A673 (cell line): ENCODE results near the gene DEF6. TPM values are rescaled to one million over a fixed set of nuclear protein-coding genes. Genes with fewer than 3 reads are reported as not detected.

Experiments
- BruUV-seq: library from RNA; stranded (reverse); fragments of 400-500 nt; replicated peaks from 2 replicates; lab custom pipeline; 2021; lab: Mats Ljungman, UMichigan
- CTCF ChIA-PET: fragments of 300-600 bp; sonication (Branson Sonifier 250); formaldehyde crosslinking; loops from one replicate; lab custom pipeline; 2022; ENCODE audit warnings: antibody characterized with exemption; lab: Charles Lee
- POLR2A ChIA-PET: fragments of 300-600 bp; sonication (Branson Sonifier 250); formaldehyde crosslinking; loops from one replicate; lab custom pipeline; 2022; ENCODE audit warnings: antibody characterized with exemption; ENCODE audit not compliant: low non-redundant PET; lab: Charles Lee
- DNase-seq: peaks from one replicate; pipeline ENCODE4 v3.0.0-alpha.2; 2015; ENCODE audit warnings: low spot score
- H3K27ac ChIP-seq: fragments of 200-600 bp; sonication (generic); 2 replicates; pipeline ENCODE4 v1.5.1; 2016; ENCODE audit warnings: mixed run types, low read depth, mild to moderate bottlenecking, mixed read lengths, antibody characterized with exemption, low read length; ENCODE audit not compliant: poor library complexity, severe bottlenecking
- H3K27me3 ChIP-seq: fragments of 200-600 bp; sonication (generic); replicated peaks from 2 replicates; pipeline ENCODE4 v1.6.1; 2017; ENCODE audit warnings: mixed run types, low read depth, mild to moderate bottlenecking, mixed read lengths, antibody characterized with exemption, low read length; ENCODE audit not compliant: insufficient read depth, poor library complexity
- H3K36me3 ChIP-seq: fragments of 200-600 bp; sonication (generic); 2 replicates; pipeline ENCODE4 v1.6.1; 2016; ENCODE audit warnings: mixed run types, mild to moderate bottlenecking, mixed read lengths, antibody characterized with exemption, low read length; ENCODE audit not compliant: insufficient read depth, poor library complexity, severe bottlenecking
- H3K4me1 ChIP-seq: fragments of 200-600 bp; sonication (generic); 2 replicates; pipeline ENCODE4 v1.6.1; 2017; ENCODE audit warnings: mixed run types, mild to moderate bottlenecking, mixed read lengths, antibody characterized with exemption, low read length; ENCODE audit not compliant: insufficient read depth, poor library complexity, severe bottlenecking
- H3K4me3 ChIP-seq: fragments of 200-600 bp; sonication (generic); 2 replicates; pipeline ENCODE4 v1.5.1; 2016; ENCODE audit warnings: low read depth, mixed run types, mild to moderate bottlenecking, mixed read lengths, low read length; ENCODE audit not compliant: poor library complexity, severe bottlenecking
- H3K9me3 ChIP-seq: fragments of 200-600 bp; sonication (generic); 2 replicates; pipeline ENCODE4 v1.6.1; 2016; ENCODE audit warnings: mixed run types, low read depth, mild to moderate bottlenecking, mixed read lengths, antibody characterized with exemption, low read length; ENCODE audit not compliant: poor library complexity, severe bottlenecking
- EZH2 ChIP-seq: fragments of 200-600 bp; sonication (generic); IDR thresholded peaks from 2 replicates; pipeline ENCODE4 v1.6.1; 2017; ENCODE audit warnings: borderline replicate concordance, low read depth, mild to moderate bottlenecking, mixed read lengths, antibody characterized with exemption, low read length; ENCODE audit not compliant: poor library complexity, severe bottlenecking
- intact Hi-C: fragments of 100-400 bp; cut with micrococcal nuclease; formaldehyde crosslinking; loops from one replicate; pipeline ENCODE4 v1.10.0; 2022; ENCODE audit not compliant: unreplicated experiment
- total RNA-seq: library from RNA; stranded (reverse); gene quantifications from 2 replicates; pipeline ENCODE4 v1.2.3, GENCODE V29; 2021
- TF ChIP-seq, protein P1 (sequence below): fragments of 300-800, 200-600 bp; sonication (generic); conservative IDR thresholded peaks from 2 replicates; pipeline ENCODE4 v1.5.1; 2017; ENCODE audit warnings: low read depth, mild to moderate bottlenecking, antibody characterized with exemption, low read length, moderate library complexity, mixed read lengths

DEF6 gene
- total RNA-seq, 1 experiment from 2014 or later, result 0.37 TPM

DNA sequence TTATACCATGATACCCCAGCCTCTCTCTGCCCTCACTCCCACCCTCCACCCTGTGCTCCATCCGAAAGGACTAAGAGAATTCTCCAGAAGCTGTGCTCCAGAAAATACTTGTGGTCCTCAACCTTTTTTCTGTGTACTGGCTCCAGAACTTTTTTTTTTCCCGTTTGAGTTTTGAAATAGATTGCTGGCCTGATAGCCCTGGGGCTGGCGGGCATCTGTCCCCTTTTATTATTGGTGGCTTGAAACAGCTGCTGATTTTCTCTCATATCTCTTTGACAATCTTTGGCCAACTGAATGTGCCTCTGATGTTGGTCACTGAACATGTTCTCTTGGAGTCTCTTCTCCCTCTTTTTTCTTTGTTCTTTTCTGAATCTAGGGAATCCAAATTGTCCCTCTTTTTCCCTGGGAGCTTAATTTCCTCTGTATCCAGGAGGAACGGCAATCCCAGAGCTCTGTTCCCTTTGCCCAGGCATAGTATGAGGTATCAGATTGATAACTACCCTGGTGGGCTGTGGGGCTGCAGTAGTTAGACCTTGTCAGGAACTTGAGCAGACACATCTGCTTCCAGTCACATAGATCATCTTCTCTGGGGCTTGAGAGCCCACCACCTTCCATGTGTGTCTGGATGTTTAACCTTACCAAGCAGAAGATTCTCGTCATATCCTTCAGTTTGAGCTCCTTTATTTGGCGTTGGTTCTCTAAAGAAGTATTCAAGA is 46.4 kb downstream of the DEF6 start:
- BruUV-seq, result no TSS peak
- no peak for DNase-seq
- Histone ChIP-seq H3K27me3 (no peaks in the 10 kb centered on the region), H3K9me3 (no peaks in the 10 kb centered on the region), H3K27ac (no peak overlapping the region), H3K4me1 (peaks cover 3% of the 10 kb centered on the region), H3K36me3 (peaks cover 3% of the 10 kb centered on the region), H3K4me3 (peak overlapping the region; percentile 84)
- ChIA-PET POLR2A (no interaction called here), CTCF (interaction anchor here (0.8 to 1.2 kb wide), 2 partner anchors 106 to 127 kb away, joined by 3 read pairs; no protein-coding TSS in a partner anchor)
- TF ChIP-seq, protein P1, sequence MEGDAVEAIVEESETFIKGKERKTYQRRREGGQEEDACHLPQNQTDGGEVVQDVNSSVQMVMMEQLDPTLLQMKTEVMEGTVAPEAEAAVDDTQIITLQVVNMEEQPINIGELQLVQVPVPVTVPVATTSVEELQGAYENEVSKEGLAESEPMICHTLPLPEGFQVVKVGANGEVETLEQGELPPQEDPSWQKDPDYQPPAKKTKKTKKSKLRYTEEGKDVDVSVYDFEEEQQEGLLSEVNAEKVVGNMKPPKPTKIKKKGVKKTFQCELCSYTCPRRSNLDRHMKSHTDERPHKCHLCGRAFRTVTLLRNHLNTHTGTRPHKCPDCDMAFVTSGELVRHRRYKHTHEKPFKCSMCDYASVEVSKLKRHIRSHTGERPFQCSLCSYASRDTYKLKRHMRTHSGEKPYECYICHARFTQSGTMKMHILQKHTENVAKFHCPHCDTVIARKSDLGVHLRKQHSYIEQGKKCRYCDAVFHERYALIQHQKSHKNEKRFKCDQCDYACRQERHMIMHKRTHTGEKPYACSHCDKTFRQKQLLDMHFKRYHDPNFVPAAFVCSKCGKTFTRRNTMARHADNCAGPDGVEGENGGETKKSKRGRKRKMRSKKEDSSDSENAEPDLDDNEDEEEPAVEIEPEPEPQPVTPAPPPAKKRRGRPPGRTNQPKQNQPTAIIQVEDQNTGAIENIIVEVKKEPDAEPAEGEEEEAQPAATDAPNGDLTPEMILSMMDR, result no peak
- no peak for TF ChIP-seq EZH2
- intact Hi-C loops, result loop anchor here (5.0 kb wide), 1 partner anchor 123 kb away; the partner anchor contains the start of gene RPL10A

DNA sequence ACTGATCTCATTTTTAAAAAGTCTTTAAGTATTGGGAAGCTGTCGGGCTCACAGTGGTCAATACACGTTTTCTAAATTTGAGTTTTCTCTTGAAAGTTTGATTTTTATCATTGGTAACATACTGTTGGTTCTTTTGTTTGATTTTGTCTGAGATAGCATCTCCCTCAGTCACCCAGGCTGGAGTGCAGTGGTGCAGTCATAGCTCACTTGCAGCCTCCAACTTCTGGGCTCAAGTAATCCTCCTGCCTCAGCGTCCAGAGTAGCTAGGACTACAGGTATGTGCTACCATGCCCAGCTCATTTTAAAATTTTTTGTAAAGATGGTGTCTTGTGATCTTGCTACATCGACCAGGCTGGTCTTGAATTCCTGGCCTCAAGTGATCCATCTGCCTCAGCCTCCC is 53.8 kb downstream of the DEF6 start:
- H3K9me3 ChIP-seq, result no peaks in the 10 kb centered on the region
- POLR2A ChIA-PET, result no interaction called here
- TF ChIP-seq EZH2, result no peak
- TF ChIP-seq, protein P1, result no peak
- H3K27ac ChIP-seq, result no peak overlapping the region
- BruUV-seq, result no TSS peak
- no peak for DNase-seq
- H3K27me3 ChIP-seq, result no peaks in the 10 kb centered on the region
- peaks cover 6% of the 10 kb centered on the region for H3K36me3 ChIP-seq
- no peak overlapping the region for H3K4me3 ChIP-seq
- CTCF ChIA-PET, result no interaction called here
- no peaks in the 10 kb centered on the region for H3K4me1 ChIP-seq
- intact Hi-C loops, result no loop called here

DNA sequence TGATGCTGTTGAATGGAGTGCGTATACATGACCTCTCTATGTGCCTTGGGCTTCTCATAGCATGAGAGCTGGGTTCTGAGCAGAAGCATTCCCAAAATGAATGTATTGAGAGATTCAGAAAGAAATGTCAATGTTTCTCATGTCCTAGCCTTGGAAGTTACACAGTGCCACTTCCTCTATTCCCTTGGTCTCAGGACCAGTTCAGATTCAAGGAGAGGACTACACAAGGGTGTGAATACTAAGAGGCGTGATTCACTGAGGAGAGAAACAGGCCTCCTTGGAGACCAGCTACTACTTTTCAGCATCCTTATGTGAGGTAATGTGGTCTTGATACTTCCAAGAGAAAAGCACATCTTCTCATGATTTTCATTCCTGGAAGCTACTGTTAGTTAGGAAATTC is 55.1 kb downstream of the DEF6 start:
- CTCF ChIA-PET, result interaction anchor here (0.6 kb wide), 1 partner anchor 182 kb away, joined by 5 read pairs; no protein-coding TSS in a partner anchor
- Histone ChIP-seq H3K36me3 (peaks cover 3% of the 10 kb centered on the region), H3K4me1 (no peaks in the 10 kb centered on the region), H3K4me3 (no peak overlapping the region), H3K27ac (no peak overlapping the region), H3K27me3 (no peaks in the 10 kb centered on the region), H3K9me3 (no peaks in the 10 kb centered on the region)
- BruUV-seq, result no TSS peak
- intact Hi-C loops, result no loop called here
- TF ChIP-seq EZH2, result no peak
- TF ChIP-seq, protein P1, result no peak
- POLR2A ChIA-PET, result no interaction called here
- no peak for DNase-seq
